Sigmoid colon (tissue), 7 donors: ENCODE data around the gene TULP1. TPM values are rescaled to one million over a fixed set of nuclear protein-coding genes. Genes with fewer than 3 reads are reported as not detected.
"Not testable (repeated sequence)": the region's sequence is repeated elsewhere in the genome, so short reads cannot be mapped to it uniquely, and the experiment has no call there.

Source experiments
- DNase-seq: peaks from one replicate; pipeline ENCODE4 v3.0.0-alpha.2; 2019
- H3K27ac ChIP-seq, 4 donors: fragments of 200-600 bp; sonication (generic); one replicate each; pipeline ENCODE4 v1.5.1; 2016 to 2019; ENCODE audit warnings: mild to moderate bottlenecking in 1 of 4
- H3K27me3 ChIP-seq, 3 donors: fragments of 200-600 bp; sonication (generic); one replicate each; pipeline ENCODE4 v1.5.1; 2019; ENCODE audit warnings: mild to moderate bottlenecking in 1 of 3
- H3K36me3 ChIP-seq, 4 donors: fragments of 200-600 bp; sonication (generic); one replicate each; pipeline ENCODE4 v1.5.1; 2016 to 2019
- H3K4me1 ChIP-seq, 4 donors: fragments of 200-600 bp; sonication (generic); one replicate each; pipeline ENCODE4 v1.5.1; 2017 to 2019
- H3K4me3 ChIP-seq, 4 donors: fragments of 200-600 bp; sonication (generic); one replicate each; pipeline ENCODE4 v1.5.1; 2017 to 2019; ENCODE audit warnings: mild to moderate bottlenecking in 2 of 4, moderate library complexity in 1 of 4
- H3K9me3 ChIP-seq, 4 donors: fragments of 200-600 bp in 3 of 4; sonication (generic) in 3 of 4; one replicate each; pipeline versions ENCODE4 v1.5.1 to v1.6.1; 2013 to 2019
- EP300 ChIP-seq, 4 donors: sonication (generic); formaldehyde crosslinking; IDR thresholded peaks; one replicate each; pipeline ENCODE4 v1.6.1; 2017; ENCODE audit warnings: antibody characterized with exemption in 4 of 4
- POLR2A ChIP-seq, 2 donors: fragments of 450-650 bp; IDR thresholded peaks; one replicate each; pipeline ENCODE4 v1.6.1; 2016; ENCODE audit warnings: antibody characterized with exemption in 2 of 2, mild to moderate bottlenecking in 2 of 2, moderate library complexity in 2 of 2
- POLR2AphosphoS5 ChIP-seq, 4 donors: sonication (generic); formaldehyde crosslinking; IDR thresholded peaks; one replicate each; pipeline ENCODE4 v1.6.1; 2017; ENCODE audit warnings: antibody characterized with exemption in 4 of 4
- WGBS, 2 donors: extraction: QIAGEN DNeasy Blood & Tissue Kit; methylation state at CpG; one replicate each; pipeline ENCODE4 v1.1.7; 2013; 5-methylcytosine and 5-hydroxymethylcytosine counted together
- intact Hi-C: fragments of 100-400 bp; cut with DNase I; formaldehyde crosslinking; loops from one replicate; pipeline ENCODE4 v1.15.1; 2023
- polyA plus RNA-seq, 3 donors: library from polyadenylated mRNA; stranded (reverse); fragments of 200-250 nt; gene quantifications; one replicate each; pipeline ENCODE4 v1.2.3, GENCODE V29; 2013
- total RNA-seq, 4 donors: library from RNA; depleted of rRNA; stranded (reverse); fragments of >200 nt; gene quantifications; one replicate each; pipeline ENCODE4 v1.1.0, GENCODE V29; 2016
- TF ChIP-seq, protein P1 (sequence below), 4 experiments: fragments of 450-650 bp in 3 of 4; fragments of 200-600 bp in 1 of 4; IDR thresholded peaks; one replicate each; pipeline ENCODE4 v1.5.1; 2016 to 2019; ENCODE audit warnings: antibody characterized with exemption in 4 of 4, mild to moderate bottlenecking in 3 of 4, moderate library complexity in 2 of 4
- donor health status: healthy with polysubstance abuse.
- donor health status: Bipolar disorder and iron deficiency.
- donor health status: healthy.

Gene TULP1
- total and polyA plus RNA-seq, 7 donors = not detected

DNA sequence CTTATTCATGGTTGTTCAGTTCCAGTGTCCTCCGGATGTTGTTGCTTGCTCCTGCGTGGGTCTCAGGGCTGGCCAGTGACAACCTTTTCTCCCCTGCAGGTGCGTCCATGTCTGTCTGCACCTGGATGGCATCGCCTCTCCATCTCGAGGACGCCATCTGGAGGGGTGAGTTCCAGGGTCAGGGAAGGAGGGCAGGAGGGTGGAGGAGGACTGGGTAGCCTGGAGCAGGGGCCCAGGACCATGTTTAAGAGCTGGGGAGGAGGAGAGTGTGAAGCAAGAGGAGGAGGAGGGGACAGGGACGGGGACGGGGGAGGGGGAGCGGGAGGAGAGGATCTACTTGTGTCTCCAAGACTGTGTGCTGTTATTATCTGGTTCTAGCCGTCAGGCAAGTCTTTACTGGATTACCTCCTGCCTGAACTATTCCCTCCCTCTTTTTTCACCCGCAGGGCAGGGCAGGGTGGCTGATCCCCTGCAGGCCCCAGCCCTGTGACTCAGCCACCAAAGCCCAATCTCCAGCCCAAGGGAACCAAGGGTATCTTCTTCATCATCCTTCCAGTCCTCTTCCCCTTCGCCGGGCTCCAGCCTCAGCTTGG is 32.2 kb upstream of the TULP1 start:
- DNase-seq = no peak
- Histone ChIP-seq H3K27ac (no peak overlapping the region), H3K27me3 (peaks cover 0 to 19% (median 0%) of the 10 kb centered on the region in 3 donors), H3K36me3 (no peaks in the 10 kb centered on the region), H3K4me3 (no peak overlapping the region), H3K9me3 (no peaks in the 10 kb centered on the region), H3K4me1 (no peaks in the 10 kb centered on the region)
- intact Hi-C loops = no loop called here
- WGBS, 2 donors = 59 to 71% methylated on average over 13 of the region's 13 CpGs
- TF ChIP-seq POLR2A (IDR thresholded peaks at IDR 0.05) (no peak), POLR2AphosphoS5 (IDR thresholded peaks at IDR 0.05) (no peak), EP300 (IDR thresholded peaks at IDR 0.05) (no peak)
- TF ChIP-seq, protein P1, sequence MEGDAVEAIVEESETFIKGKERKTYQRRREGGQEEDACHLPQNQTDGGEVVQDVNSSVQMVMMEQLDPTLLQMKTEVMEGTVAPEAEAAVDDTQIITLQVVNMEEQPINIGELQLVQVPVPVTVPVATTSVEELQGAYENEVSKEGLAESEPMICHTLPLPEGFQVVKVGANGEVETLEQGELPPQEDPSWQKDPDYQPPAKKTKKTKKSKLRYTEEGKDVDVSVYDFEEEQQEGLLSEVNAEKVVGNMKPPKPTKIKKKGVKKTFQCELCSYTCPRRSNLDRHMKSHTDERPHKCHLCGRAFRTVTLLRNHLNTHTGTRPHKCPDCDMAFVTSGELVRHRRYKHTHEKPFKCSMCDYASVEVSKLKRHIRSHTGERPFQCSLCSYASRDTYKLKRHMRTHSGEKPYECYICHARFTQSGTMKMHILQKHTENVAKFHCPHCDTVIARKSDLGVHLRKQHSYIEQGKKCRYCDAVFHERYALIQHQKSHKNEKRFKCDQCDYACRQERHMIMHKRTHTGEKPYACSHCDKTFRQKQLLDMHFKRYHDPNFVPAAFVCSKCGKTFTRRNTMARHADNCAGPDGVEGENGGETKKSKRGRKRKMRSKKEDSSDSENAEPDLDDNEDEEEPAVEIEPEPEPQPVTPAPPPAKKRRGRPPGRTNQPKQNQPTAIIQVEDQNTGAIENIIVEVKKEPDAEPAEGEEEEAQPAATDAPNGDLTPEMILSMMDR (IDR thresholded peaks at IDR 0.05) = no peak

DNA sequence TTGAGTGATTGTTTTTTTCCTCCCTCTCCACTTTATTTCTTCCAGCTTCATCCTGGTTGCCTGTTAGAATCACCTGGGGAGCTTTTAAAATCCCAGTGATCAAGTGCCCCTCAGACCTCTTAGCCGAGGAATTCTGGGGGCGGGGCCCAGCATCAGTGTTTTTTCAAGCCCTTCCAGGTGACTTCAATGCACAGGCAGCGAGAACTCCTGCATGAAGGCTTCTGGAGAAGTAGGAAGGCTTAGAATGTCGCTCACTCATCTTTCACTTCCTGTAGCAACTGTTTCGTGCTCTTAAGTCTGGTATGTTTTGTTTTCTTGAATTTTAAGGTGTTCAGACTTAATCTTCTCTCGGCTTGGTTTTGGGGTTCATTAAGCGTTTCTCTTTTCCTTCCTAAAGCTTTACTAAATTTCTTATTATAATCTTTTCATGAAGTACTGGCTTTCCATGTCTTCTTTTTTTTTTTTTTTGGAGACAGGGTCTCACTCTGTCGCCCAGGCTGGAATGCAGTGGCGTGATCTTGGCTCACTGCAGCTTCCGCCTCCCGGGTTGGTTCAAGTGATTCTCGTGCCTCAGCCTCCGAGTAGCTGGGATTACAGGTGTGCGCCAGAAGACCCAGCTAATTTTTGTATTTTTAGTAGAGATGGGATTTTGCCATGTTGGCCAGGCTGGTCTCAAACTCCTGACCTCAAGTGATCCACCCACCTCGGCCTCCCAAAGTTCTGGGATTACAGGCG is 30.9 kb upstream of the TULP1 start:
- no peak for DNase-seq
- TF ChIP-seq POLR2A (IDR thresholded peaks at IDR 0.05) = no peak
- TF ChIP-seq, protein P1 (IDR thresholded peaks at IDR 0.05) = no peak
- TF ChIP-seq POLR2AphosphoS5 (IDR thresholded peaks at IDR 0.05) = no peak
- no peak for TF ChIP-seq EP300 (IDR thresholded peaks at IDR 0.05)
- peaks cover 0 to 17% (median 0%) of the 10 kb centered on the region in 3 donors for H3K27me3 ChIP-seq
- H3K4me3 ChIP-seq = no peak overlapping the region
- intact Hi-C loops = no loop called here
- WGBS, 2 donors = 83 to 88% methylated on average over 16 of the region's 16 CpGs
- no peak overlapping the region for H3K27ac ChIP-seq
- no peaks in the 10 kb centered on the region for H3K9me3 ChIP-seq
- no peaks in the 10 kb centered on the region for H3K36me3 ChIP-seq
- H3K4me1 ChIP-seq = no peaks in the 10 kb centered on the region

DNA sequence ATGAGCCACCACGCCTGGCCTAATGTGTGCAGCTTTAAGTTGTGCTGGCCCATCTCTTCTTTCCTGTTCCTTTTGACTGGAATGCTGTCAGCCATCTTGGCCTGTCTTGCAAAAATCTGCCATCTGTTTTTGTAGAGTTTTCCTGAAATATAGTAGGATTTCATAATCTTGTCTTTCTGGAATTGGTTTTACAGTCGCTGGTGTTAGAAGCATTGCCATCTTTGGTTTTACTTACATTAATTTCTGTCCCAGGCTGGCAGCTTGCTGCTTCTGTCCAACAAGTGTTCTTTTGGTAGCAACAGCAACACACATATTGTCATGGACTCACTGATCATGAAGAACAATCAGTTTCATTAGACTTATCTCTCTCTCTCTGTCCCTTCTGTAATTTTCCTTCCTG is 29.1 kb upstream of the TULP1 start:
- intact Hi-C loops = no loop called here
- H3K27me3 ChIP-seq = peaks cover 0 to 10% (median 0%) of the 10 kb centered on the region in 3 donors
- no peak for DNase-seq
- no peaks in the 10 kb centered on the region for H3K9me3 ChIP-seq
- no peaks in the 10 kb centered on the region for H3K4me1 ChIP-seq
- TF ChIP-seq EP300 (IDR thresholded peaks at IDR 0.05) = no peak
- no peak for TF ChIP-seq POLR2AphosphoS5 (IDR thresholded peaks at IDR 0.05)
- H3K36me3 ChIP-seq = no peaks in the 10 kb centered on the region
- no peak overlapping the region for H3K27ac ChIP-seq
- H3K4me3 ChIP-seq = no peak overlapping the region
- WGBS, 2 donors = 93 to 96% methylated on average over 2 of the region's 2 CpGs

DNA sequence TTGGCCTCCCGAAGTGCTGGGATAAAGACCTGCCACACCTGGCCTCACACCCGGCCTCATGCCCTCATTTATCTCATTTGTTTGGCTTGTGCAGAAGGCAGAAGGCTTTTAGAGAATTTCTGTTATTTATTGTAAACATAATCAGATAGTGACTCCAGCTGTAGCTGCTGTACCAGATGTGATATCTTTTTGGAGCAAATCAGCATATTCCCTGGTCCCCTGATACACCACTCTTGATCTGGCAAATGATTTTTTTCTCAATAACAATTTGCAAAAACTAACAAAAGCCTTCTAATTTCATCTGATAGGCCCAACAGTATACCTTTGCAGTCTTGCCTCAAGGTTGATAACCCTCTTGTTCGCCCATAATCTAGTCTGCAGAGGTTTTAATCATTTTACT is 26.5 kb upstream of the TULP1 start:
- Histone ChIP-seq H3K4me1 (peaks cover 0 to 5% (median 2%) of the 10 kb centered on the region in 4 donors), H3K36me3 (no peaks in the 10 kb centered on the region), H3K9me3 (no peaks in the 10 kb centered on the region), H3K27ac (no peak overlapping the region), H3K4me3 (no peak overlapping the region), H3K27me3 (no peaks in the 10 kb centered on the region)
- 73 to 86% methylated on average over 3 of the region's 3 CpGs for WGBS, 2 donors
- intact Hi-C loops = no loop called here
- no peak for TF ChIP-seq POLR2A (IDR thresholded peaks at IDR 0.05)
- TF ChIP-seq POLR2AphosphoS5 (IDR thresholded peaks at IDR 0.05) = no peak
- TF ChIP-seq, protein P1 (IDR thresholded peaks at IDR 0.05) = no peak
- no peak for TF ChIP-seq EP300 (IDR thresholded peaks at IDR 0.05)
- DNase-seq = no peak

DNA sequence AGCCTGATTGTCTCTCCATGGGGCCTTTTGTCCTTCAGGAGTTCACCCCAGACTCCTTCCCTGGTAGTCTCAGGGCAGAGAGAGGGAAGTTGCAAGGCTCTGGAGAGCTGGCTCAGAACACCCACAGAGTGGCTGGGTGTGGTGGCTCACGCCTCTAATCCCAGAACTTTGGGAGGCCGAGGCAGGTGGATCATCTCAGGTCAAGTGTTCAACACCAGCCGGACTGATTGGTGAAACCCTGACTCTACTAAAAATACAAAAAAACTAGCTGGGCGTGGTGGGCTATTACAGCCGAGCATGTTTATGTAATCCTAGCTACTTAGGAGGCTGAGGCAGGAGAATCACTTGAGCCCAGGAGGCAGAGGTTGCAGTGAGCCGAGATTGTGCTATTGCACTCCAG is 23.2 kb upstream of the TULP1 start:
- H3K27ac ChIP-seq, H3K4me3 ChIP-seq, H3K4me1 ChIP-seq, H3K9me3 ChIP-seq, H3K27me3 ChIP-seq, intact Hi-C loops, H3K36me3 ChIP-seq, DNase-seq: not testable (repeated sequence)
- 61 to 78% methylated on average over 6 of the region's 6 CpGs for WGBS, 2 donors
